PC-3 (cell line): Measurements from ENCODE around the gene TEC. TPM values are rescaled to one million over a fixed set of nuclear protein-coding genes. Genes with fewer than 3 reads are reported as not detected.

Experiments
- ATAC-seq: fragments of 200-7000 bp; cut with Tn5 transposase; 2 replicates; pipeline ENCODE4 v1.9.1; 2020; ENCODE audit warnings: mild to moderate bottlenecking, moderate library complexity
- BruUV-seq: library from RNA; stranded (reverse); fragments of 400-500 nt; replicated peaks from 2 replicates; lab custom pipeline; 2021; lab: Mats Ljungman, UMichigan
- CTCF ChIA-PET: fragments of 300-600 bp; sonication (Branson Sonifier 250); formaldehyde crosslinking; loops from one replicate; lab custom pipeline; 2022; ENCODE audit warnings: antibody characterized with exemption; lab: Charles Lee
- POLR2A ChIA-PET: fragments of 300-600 bp; sonication (Branson Sonifier 250); formaldehyde crosslinking; loops from one replicate; lab custom pipeline; 2022; ENCODE audit warnings: antibody characterized with exemption; ENCODE audit not compliant: unreplicated experiment; lab: Charles Lee
- DNase-seq: peaks from one replicate; pipeline ENCODE4 v3.0.0-alpha.2; 2015
- H2AFZ ChIP-seq: fragments of 300-600 bp; sonication (generic); 2 replicates; pipeline ENCODE4 v1.6.0; 2016; ENCODE audit warnings: antibody characterized with exemption, low read length
- H3F3A ChIP-seq: fragments of 300-600 bp; sonication (generic); one replicate; pipeline ENCODE4 v1.6.0; 2017; ENCODE audit warnings: antibody characterized with exemption, low read length, control low read depth, mild to moderate bottlenecking; ENCODE audit not compliant: unreplicated experiment
- H3K27ac ChIP-seq: fragments of 300-600 bp; sonication (generic); 2 replicates; pipeline ENCODE4 v1.5.1; 2016; ENCODE audit warnings: mild to moderate bottlenecking, low read length
- H3K27me3 ChIP-seq: fragments of 300-600 bp; sonication (generic); 2 replicates; pipeline ENCODE4 v1.6.1; 2016; ENCODE audit warnings: low read length, mixed read lengths
- H3K36me3 ChIP-seq: fragments of 300-600 bp; sonication (generic); 2 replicates; pipeline ENCODE4 v1.6.1; 2016; ENCODE audit warnings: low read depth, mixed run types, low read length, mixed read lengths
- H3K4me1 ChIP-seq: fragments of 300-600 bp; sonication (generic); 2 replicates; pipeline ENCODE4 v1.5.1; 2016; ENCODE audit warnings: low read length; ENCODE audit not compliant: insufficient read depth
- H3K4me2 ChIP-seq: fragments of 300-600 bp; sonication (generic); 2 replicates; pipeline ENCODE4 v1.6.0; 2016; ENCODE audit warnings: low read length
- H3K4me3 ChIP-seq: fragments of 300-600 bp; sonication (generic); 2 replicates; pipeline ENCODE4 v1.5.1; 2016; ENCODE audit warnings: mild to moderate bottlenecking, low read length, mixed read lengths
- H3K79me2 ChIP-seq: fragments of 300-600 bp; sonication (generic); 2 replicates; pipeline ENCODE4 v1.6.1; 2017; ENCODE audit warnings: low read length, mixed read lengths
- H3K9ac ChIP-seq: fragments of 300-600 bp; sonication (generic); 2 replicates; pipeline ENCODE4 v1.6.0; 2016; ENCODE audit warnings: mild to moderate bottlenecking, low read length
- H3K9me2 ChIP-seq: fragments of 300-600 bp; sonication (generic); replicated peaks from 2 replicates; pipeline ENCODE4 v1.6.1; 2016; ENCODE audit warnings: mixed run types, low read length, mixed read lengths
- H3K9me3 ChIP-seq: fragments of 300-600 bp; sonication (generic); 2 replicates; pipeline ENCODE4 v1.6.1; 2016; ENCODE audit warnings: low read length, mixed read lengths
- H4K20me1 ChIP-seq: fragments of 300-600 bp; sonication (generic); 2 replicates; pipeline ENCODE4 v1.6.1; 2016; ENCODE audit warnings: low read length, mixed read lengths
- EZH2 ChIP-seq: fragments of 300-600 bp; sonication (generic); IDR thresholded peaks from one replicate; pipeline ENCODE4 v1.6.1; 2017; ENCODE audit warnings: antibody characterized with exemption, mild to moderate bottlenecking, low read length; ENCODE audit not compliant: unreplicated experiment
- EZH2phosphoT487 ChIP-seq: fragments of 300-600 bp; sonication (generic); IDR thresholded peaks from 2 replicates; pipeline ENCODE4 v1.6.1; 2018; ENCODE audit warnings: mild to moderate bottlenecking, antibody characterized with exemption, low read length, borderline replicate concordance
- intact Hi-C: fragments of 100-400 bp; cut with micrococcal nuclease; formaldehyde crosslinking; loops from 2 replicates; pipeline ENCODE4 v1.9.0; 2023
- total RNA-seq: library from RNA; depleted of rRNA; stranded (reverse); fragments of >200 nt; gene quantifications from 2 replicates; pipeline ENCODE4 v1.2.3, GENCODE V29; 2014
- TF ChIP-seq, protein P1 (sequence below): fragments of 300-600 bp; sonication (generic); conservative IDR thresholded peaks from 2 replicates; pipeline ENCODE4 v1.5.1; 2017; ENCODE audit warnings: antibody characterized with exemption, low read depth, mild to moderate bottlenecking, low read length

The TEC gene
- total RNA-seq, 1 experiment from 2014 or later = 10.4 TPM

- H3F3A ChIP-seq = no peaks in the 10 kb centered on the region
- H2AFZ ChIP-seq = no peak overlapping the region
- DNase-seq (no peak), ATAC-seq (no peak)
- H3K27ac ChIP-seq = no peak overlapping the region
- H3K4me1 ChIP-seq = no peaks in the 10 kb centered on the region
- H3K9ac ChIP-seq = no peak overlapping the region
- BruUV-seq = no TSS peak
- H3K27me3 ChIP-seq = no peaks in the 10 kb centered on the region
- H3K9me2 ChIP-seq = no peaks in the 10 kb centered on the region
- no peak overlapping the region for H3K4me3 ChIP-seq
- TF ChIP-seq EZH2 = no peak
- TF ChIP-seq EZH2phosphoT487 = no peak
- TF ChIP-seq, protein P1, sequence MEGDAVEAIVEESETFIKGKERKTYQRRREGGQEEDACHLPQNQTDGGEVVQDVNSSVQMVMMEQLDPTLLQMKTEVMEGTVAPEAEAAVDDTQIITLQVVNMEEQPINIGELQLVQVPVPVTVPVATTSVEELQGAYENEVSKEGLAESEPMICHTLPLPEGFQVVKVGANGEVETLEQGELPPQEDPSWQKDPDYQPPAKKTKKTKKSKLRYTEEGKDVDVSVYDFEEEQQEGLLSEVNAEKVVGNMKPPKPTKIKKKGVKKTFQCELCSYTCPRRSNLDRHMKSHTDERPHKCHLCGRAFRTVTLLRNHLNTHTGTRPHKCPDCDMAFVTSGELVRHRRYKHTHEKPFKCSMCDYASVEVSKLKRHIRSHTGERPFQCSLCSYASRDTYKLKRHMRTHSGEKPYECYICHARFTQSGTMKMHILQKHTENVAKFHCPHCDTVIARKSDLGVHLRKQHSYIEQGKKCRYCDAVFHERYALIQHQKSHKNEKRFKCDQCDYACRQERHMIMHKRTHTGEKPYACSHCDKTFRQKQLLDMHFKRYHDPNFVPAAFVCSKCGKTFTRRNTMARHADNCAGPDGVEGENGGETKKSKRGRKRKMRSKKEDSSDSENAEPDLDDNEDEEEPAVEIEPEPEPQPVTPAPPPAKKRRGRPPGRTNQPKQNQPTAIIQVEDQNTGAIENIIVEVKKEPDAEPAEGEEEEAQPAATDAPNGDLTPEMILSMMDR = no peak
- H3K79me2 ChIP-seq = no peaks in the 10 kb centered on the region
- no peaks in the 10 kb centered on the region for H4K20me1 ChIP-seq
- H3K4me2 ChIP-seq = no peak overlapping the region
- CTCF ChIA-PET = no interaction called here
- H3K9me3 ChIP-seq = no peaks in the 10 kb centered on the region
- POLR2A ChIA-PET = no interaction called here
- intact Hi-C loops = no loop called here
- no peaks in the 10 kb centered on the region for H3K36me3 ChIP-seq
Observed at GRCh38 chr4:48100256-48100655, 169.4 kb downstream of the TEC start.

GRCh38 chr4:48095441-48095840 is 174.2 kb downstream of the TEC start:
- Histone ChIP-seq H3K36me3 (no peaks in the 10 kb centered on the region), H3K9ac (no peak overlapping the region), H3K4me1 (peaks cover 18% of the 10 kb centered on the region), H3K27ac (no peak overlapping the region), H4K20me1 (no peaks in the 10 kb centered on the region), H3K79me2 (no peaks in the 10 kb centered on the region), H3K9me2 (no peaks in the 10 kb centered on the region), H3F3A (no peaks in the 10 kb centered on the region), H3K4me3 (no peak overlapping the region), H3K4me2 (no peak overlapping the region), H3K9me3 (no peaks in the 10 kb centered on the region), H2AFZ (no peak overlapping the region), H3K27me3 (no peaks in the 10 kb centered on the region)
- BruUV-seq = no TSS peak
- DNase-seq (no peak), ATAC-seq (no peak)
- TF ChIP-seq, protein P1 = no peak
- TF ChIP-seq EZH2phosphoT487 (no peak), EZH2 (no peak)
- ChIA-PET CTCF (no interaction called here), POLR2A (no interaction called here)
- intact Hi-C loops = no loop called here

- Histone ChIP-seq H4K20me1 (no peaks in the 10 kb centered on the region), H3K4me1 (peaks cover 18% of the 10 kb centered on the region), H3K36me3 (no peaks in the 10 kb centered on the region), H3K9me3 (no peaks in the 10 kb centered on the region), H3F3A (no peaks in the 10 kb centered on the region), H3K9me2 (no peaks in the 10 kb centered on the region), H3K79me2 (no peaks in the 10 kb centered on the region), H2AFZ (no peak overlapping the region), H3K4me3 (no peak overlapping the region), H3K27ac (peak overlapping the region; percentile 23; the same call in 1 of the 2 replicates), H3K4me2 (peak overlapping the region; percentile 56), H3K9ac (no peak overlapping the region), H3K27me3 (no peaks in the 10 kb centered on the region)
- intact Hi-C loops = no loop called here
- peak; percentile 100 for ATAC-seq
- ChIA-PET CTCF (no interaction called here), POLR2A (no interaction called here)
- peak; percentile 84 for DNase-seq
- no TSS peak for BruUV-seq
- TF ChIP-seq EZH2 (no peak), EZH2phosphoT487 (no peak)
- TF ChIP-seq, protein P1 = no peak
Observed at GRCh38 chr4:48093991-48094416, 175.6 kb downstream of the TEC start.
